OCI-LY7 (cell line): Measurements from ENCODE around the gene CHCHD10.

Experiments
- CTCF ChIP-seq: fragments of 200-600 bp; sonication (generic); conservative IDR thresholded peaks from 2 replicates; pipeline ENCODE4 v1.5.1; 2014; ENCODE audit warnings: mild to moderate bottlenecking, antibody characterized with exemption, low read length, moderate library complexity, mixed read lengths
- EZH2phosphoT487 ChIP-seq: fragments of 200-600 bp; sonication (generic); IDR thresholded peaks from 2 replicates; pipeline ENCODE4 v1.6.1; 2018; ENCODE audit warnings: low read depth, borderline replicate concordance, mild to moderate bottlenecking, mixed run types, antibody characterized with exemption, low read length, moderate library complexity, mixed read lengths

DNA sequence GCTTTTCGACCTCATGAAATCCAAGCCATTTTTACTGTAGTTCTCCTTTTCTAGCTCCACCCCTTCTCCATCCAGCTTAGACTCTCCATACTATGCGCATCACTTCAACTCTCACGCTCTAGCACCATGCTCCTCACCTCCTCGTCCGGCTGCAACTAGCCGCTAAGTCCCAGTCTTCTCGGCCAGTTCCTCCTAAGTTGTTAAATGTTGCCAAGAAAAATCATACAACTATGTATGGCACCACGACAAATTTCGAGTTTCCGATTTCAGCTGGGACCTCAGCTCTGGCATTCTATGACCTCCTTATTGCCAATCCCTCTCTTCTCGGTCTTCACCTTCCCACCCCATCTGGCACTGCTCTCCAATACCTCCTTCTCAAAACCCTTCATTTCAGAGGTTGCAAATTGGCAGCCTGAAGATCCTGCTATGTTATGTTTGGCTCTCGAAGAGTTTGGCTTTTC lies 17.9 kb downstream of the CHCHD10 start:
- TF ChIP-seq CTCF, result no peak
- TF ChIP-seq EZH2phosphoT487, result no peak
